Skin epidermis (tissue), 12 donors: ENCODE measurements around the gene SPDYE2.
"Not testable (repeated sequence)": the region's sequence is repeated elsewhere in the genome, so short reads cannot be mapped to it uniquely, and the experiment has no call there.

Experiments
- H3K27ac ChIP-seq, 21 experiments: fragments of 200-600 bp; sonication (generic) in 11 of 21; one replicate each; pipeline ENCODE4 v1.5.0; 2020; ENCODE audit warnings: mild to moderate bottlenecking in 3 of 21, inconsistent platforms in 2 of 21, moderate library complexity in 2 of 21
- H3K4me3 ChIP-seq, 7 experiments: fragments of 200-600 bp; sonication (generic) in 2 of 7; one replicate each; pipeline ENCODE4 v1.5.0; 2020; ENCODE audit warnings: inconsistent platforms in 2 of 7, mild to moderate bottlenecking in 2 of 7, moderate library complexity in 1 of 7

Gene SPDYE2

GRCh38 chr7:102535062-102535615 is 15.9 kb upstream of the SPDYE2 start:
- not testable (repeated sequence) for H3K4me3 ChIP-seq, H3K27ac ChIP-seq

GRCh38 chr7:102540604-102541003 is 10.4 kb upstream of the SPDYE2 start:
- not testable (repeated sequence) for H3K4me3 ChIP-seq, H3K27ac ChIP-seq

- H3K4me3 ChIP-seq, H3K27ac ChIP-seq: not testable (repeated sequence)
These were observed 8.9 kb upstream of the SPDYE2 start for GRCh38 chr7:102542083-102542482.

GRCh38 chr7:102542771-102543170 is 8.3 kb upstream of the SPDYE2 start:
- not testable (repeated sequence) for H3K27ac ChIP-seq, H3K4me3 ChIP-seq

GRCh38 chr7:102543596-102543995 is 7.4 kb upstream of the SPDYE2 start, which contains the start of gene UPK3BL2:
Gene UPK3BL2 (minus strand): TSS chr7:102543696. CDS start chr7:102543636, 60 bp downstream.
- H3K27ac ChIP-seq, H3K4me3 ChIP-seq: not testable (repeated sequence)

- H3K4me3 ChIP-seq, H3K27ac ChIP-seq: not testable (repeated sequence)
These were observed 6.7 kb upstream of the SPDYE2 start for GRCh38 chr7:102544372-102544771.

- H3K4me3 ChIP-seq, H3K27ac ChIP-seq: not testable (repeated sequence)
These were observed 5.7 kb upstream of the SPDYE2 start for GRCh38 chr7:102545288-102545687.

GRCh38 chr7:102546353-102546752 is 4.7 kb upstream of the SPDYE2 start:
- not testable (repeated sequence) for H3K27ac ChIP-seq, H3K4me3 ChIP-seq

- H3K4me3 ChIP-seq, H3K27ac ChIP-seq: not testable (repeated sequence)
These were observed 17.6 kb downstream of the SPDYE2 start for GRCh38 chr7:102568620-102569019.

- peak within 1 kb of the TSS; percentile 13 to 97 (median 86) for H3K27ac ChIP-seq
These were observed 21.5 kb downstream of the SPDYE2 start, which contains the start of gene POLR2J3 for GRCh38 chr7:102572261-102573239. Gene POLR2J3 (minus strand): TSS chr7:102572583. CDS start chr7:102572521, 62 bp downstream.

GRCh38 chr7:102574607-102575006 is 23.6 kb downstream of the SPDYE2 start:
- not testable (repeated sequence) for H3K27ac ChIP-seq, H3K4me3 ChIP-seq

More at GRCh38 chr7:102572261-102573239, 21.5 kb downstream of the SPDYE2 start, which contains the start of gene POLR2J3:
- peak within 1 kb of the TSS; percentile 53 to 92 (median 76) for H3K4me3 ChIP-seq

GRCh38 chr7:102576363-102576762 is 25.3 kb downstream of the SPDYE2 start:
- not testable (repeated sequence) for H3K4me3 ChIP-seq

GRCh38 chr7:102577315-102578240 is 26.6 kb downstream of the SPDYE2 start:
- not testable (repeated sequence) for H3K4me3 ChIP-seq, H3K27ac ChIP-seq

More at GRCh38 chr7:102576363-102576762, 25.3 kb downstream of the SPDYE2 start:
- H3K27ac ChIP-seq: not testable (repeated sequence)

GRCh38 chr7:102578486-102578885 is 27.5 kb downstream of the SPDYE2 start:
- H3K27ac ChIP-seq, H3K4me3 ChIP-seq: not testable (repeated sequence)

- not testable (repeated sequence) for H3K27ac ChIP-seq, H3K4me3 ChIP-seq
These were observed 30.7 kb downstream of the SPDYE2 start for GRCh38 chr7:102581722-102582121.

- H3K27ac ChIP-seq, H3K4me3 ChIP-seq: not testable (repeated sequence)
These were observed 32.5 kb downstream of the SPDYE2 start for GRCh38 chr7:102583495-102583894.

- H3K27ac ChIP-seq, H3K4me3 ChIP-seq: not testable (repeated sequence)
These were observed 38.8 kb downstream of the SPDYE2 start for GRCh38 chr7:102589857-102590256.

- H3K27ac ChIP-seq, H3K4me3 ChIP-seq: not testable (repeated sequence)
These were observed 41.5 kb downstream of the SPDYE2 start for GRCh38 chr7:102592477-102593019.

GRCh38 chr7:102593637-102594334 is 42.8 kb downstream of the SPDYE2 start:
- H3K27ac ChIP-seq, H3K4me3 ChIP-seq: not testable (repeated sequence)
